CD14-positive monocyte (primary cell): Measurements from ENCODE around the gene POU3F1. TPM values are rescaled to one million over a fixed set of nuclear protein-coding genes. Genes with fewer than 3 reads are reported as not detected.
A peak's percentile ranks its signal among the peaks of the same experiment; 100 is the strongest.

Source experiments
- DNase-seq, 3 donors: peaks; one replicate each; pipeline ENCODE4 v3.0.0-alpha.2; 2011 to 2022
- H2AFZ ChIP-seq: 2 replicates; pipeline ENCODE4 v1.6.0; 2012; ENCODE audit warnings: mild to moderate bottlenecking, low read depth, low read length, inconsistent platforms; ENCODE audit not compliant: insufficient read depth, poor library complexity, severe bottlenecking
- H3K27ac ChIP-seq, 2 donors: 1 replicate in 1 of 2; 2 replicates in 1 of 2; pipeline ENCODE4 v1.5.1; 2012 to 2013; ENCODE audit warnings: low read length in 2 of 2, control low read depth in 1 of 2, inconsistent platforms in 1 of 2, low read depth in 1 of 2, mild to moderate bottlenecking in 1 of 2
- H3K27me3 ChIP-seq, 2 donors: one replicate each; pipeline versions ENCODE4 v1.6.0 to v1.6.1; 2011 to 2013; ENCODE audit warnings: low read length in 2 of 2; ENCODE audit not compliant: control insufficient read depth in 2 of 2, insufficient read depth in 2 of 2
- H3K36me3 ChIP-seq, 2 donors: replicated peaks in 1 of 2; 1 replicate in 1 of 2; 2 replicates in 1 of 2; pipeline versions ENCODE4 v1.5.1 to v1.6.1; 2012 to 2013; ENCODE audit warnings: low read length in 2 of 2, control low read depth in 1 of 2, inconsistent platforms in 1 of 2, mild to moderate bottlenecking in 1 of 2; ENCODE audit not compliant: insufficient read depth in 2 of 2, control insufficient read depth in 1 of 2
- H3K4me1 ChIP-seq, 2 donors: 1 replicate in 1 of 2; 2 replicates in 1 of 2; pipeline versions ENCODE4 v1.5.1 to v1.6.1; 2012 to 2013; ENCODE audit warnings: low read length in 2 of 2, control low read depth in 1 of 2, inconsistent platforms in 1 of 2, mild to moderate bottlenecking in 1 of 2, moderate library complexity in 1 of 2; ENCODE audit not compliant: insufficient read depth in 2 of 2, control insufficient read depth in 1 of 2
- H3K4me2 ChIP-seq: replicated peaks from 2 replicates; pipeline ENCODE3; 2012; ENCODE audit warnings: low read length, moderate library complexity, mild to moderate bottlenecking; ENCODE audit not compliant: poor library complexity, severe bottlenecking; ENCODE audit errors: extremely low read depth
- H3K4me3 ChIP-seq, 3 experiments: fragments of 200-600 bp in 1 of 3; sonication (generic) in 1 of 3; replicated peaks in 1 of 3; 1 replicate in 2 of 3; 2 replicates in 1 of 3; pipeline ENCODE4 v1.5.1; 2011 to 2013; ENCODE audit warnings: low read length in 3 of 3, mild to moderate bottlenecking in 3 of 3, control low read depth in 2 of 3, low read depth in 2 of 3, inconsistent platforms in 1 of 3, moderate library complexity in 1 of 3
- H3K79me2 ChIP-seq: 2 replicates; pipeline ENCODE4 v1.6.0; 2012; ENCODE audit warnings: mild to moderate bottlenecking, control low read depth, inconsistent platforms, low read length, moderate library complexity; ENCODE audit not compliant: insufficient read depth
- H3K9ac ChIP-seq: 2 replicates; pipeline ENCODE4 v1.6.0; 2017; ENCODE audit warnings: low read length, mild to moderate bottlenecking; ENCODE audit not compliant: insufficient read depth, poor library complexity, severe bottlenecking
- H3K9me3 ChIP-seq, 2 donors: replicated peaks in 1 of 2; 1 replicate in 1 of 2; 2 replicates in 1 of 2; pipeline versions ENCODE4 v1.5.1 to v1.6.1; 2012 to 2013; ENCODE audit warnings: low read length in 2 of 2, control low read depth in 1 of 2; ENCODE audit not compliant: control insufficient read depth in 1 of 2, insufficient read depth in 1 of 2
- H4K20me1 ChIP-seq: 2 replicates; pipeline ENCODE4 v1.6.0; 2012; ENCODE audit warnings: mild to moderate bottlenecking, low read length, control low read depth, moderate library complexity; ENCODE audit not compliant: insufficient read depth
- H3K27ac Mint-ChIP-seq, 7 donors: one replicate each; pipeline ENCODE4 v1.8.0; 2020; ENCODE audit warnings: mild to moderate bottlenecking in 7 of 7, mixed read lengths in 7 of 7, moderate library complexity in 6 of 7, inconsistent platforms in 2 of 7
- H3K27me3 Mint-ChIP-seq, 3 donors: one replicate each; pipeline ENCODE4 v1.8.0; 2021 to 2022; ENCODE audit warnings: low read depth in 3 of 3, mild to moderate bottlenecking in 3 of 3, mixed read lengths in 3 of 3, moderate library complexity in 3 of 3, inconsistent platforms in 1 of 3
- H3K36me3 Mint-ChIP-seq, 2 donors: one replicate each; pipeline ENCODE4 v1.8.0; 2020; ENCODE audit warnings: mixed read lengths in 2 of 2, inconsistent platforms in 1 of 2, mild to moderate bottlenecking in 1 of 2
- H3K4me1 Mint-ChIP-seq: one replicate; pipeline ENCODE4 v1.8.0; 2020; ENCODE audit warnings: mild to moderate bottlenecking, mixed read lengths
- H3K4me3 Mint-ChIP-seq, 2 donors: one replicate each; pipeline ENCODE4 v1.8.0; 2020; ENCODE audit warnings: mild to moderate bottlenecking in 2 of 2, mixed read lengths in 2 of 2, moderate library complexity in 1 of 2
- H3K9me3 Mint-ChIP-seq, 7 donors: one replicate each; pipeline ENCODE4 v1.8.0; 2020 to 2022; ENCODE audit warnings: mixed read lengths in 7 of 7, mild to moderate bottlenecking in 6 of 7, moderate library complexity in 6 of 7, inconsistent platforms in 2 of 7
- WGBS: methylation state at CpG from one replicate; pipeline ENCODE4 v1.1.5; 2013; ENCODE audit warnings: missing lambda C conversion rate; ENCODE audit not compliant: insufficient coverage; 5-methylcytosine and 5-hydroxymethylcytosine counted together
- intact Hi-C, 2 donors: fragments of 100-400 bp; cut with micrococcal nuclease; formaldehyde crosslinking; loops; one replicate each; pipeline versions ENCODE4 v1.15.0 to v1.15.1; 2023
- polyA minus RNA-seq: library from RNA; depleted of rRNA, polyadenylated mRNA; stranded (reverse); fragments of >200 nt; gene quantifications from 2 replicates; pipeline ENCODE4 v1.2.3, GENCODE V29; 2012
- polyA plus RNA-seq, 3 donors: library from polyadenylated mRNA; depleted of rRNA in 1 of 3; unstranded in 2 of 3; stranded (reverse) in 1 of 3; fragments of 300-500 nt in 2 of 3; fragments of >200 nt in 1 of 3; fragmentation: Illumina TruSeq in 2 of 3; gene quantifications; 1 replicate in 2 of 3; 2 replicates in 1 of 3; pipeline ENCODE4 v1.2.3, GENCODE V29; 2012 to 2021
- total RNA-seq, 12 experiments: library from RNA in 1 of 12; stranded (reverse) in 1 of 12; fragments of 120-200 nt in 1 of 12; gene quantifications; one replicate each; pipeline ENCODE4 v1.2.4 and lab custom pipeline; 2013 to 2026; ENCODE audit warnings: mixed read lengths in 6 of 12, inconsistent platforms in 1 of 12
- TF ChIP-seq, protein P1 (sequence below): fragments of 200-600 bp; IDR thresholded peaks from one replicate; pipeline ENCODE4 v1.8.0; 2022; ENCODE audit warnings: antibody characterized with exemption, mild to moderate bottlenecking

Gene POU3F1
- total RNA-seq (2013) = not detected
- polyA plus RNA-seq (not detected), polyA minus RNA-seq (not detected in 2 replicates), total RNA-seq (lab: John Stamatoyannopoulos, UW) (0.25 to 3.3 (median 1.1) reads per million in 11 experiments)

DNA sequence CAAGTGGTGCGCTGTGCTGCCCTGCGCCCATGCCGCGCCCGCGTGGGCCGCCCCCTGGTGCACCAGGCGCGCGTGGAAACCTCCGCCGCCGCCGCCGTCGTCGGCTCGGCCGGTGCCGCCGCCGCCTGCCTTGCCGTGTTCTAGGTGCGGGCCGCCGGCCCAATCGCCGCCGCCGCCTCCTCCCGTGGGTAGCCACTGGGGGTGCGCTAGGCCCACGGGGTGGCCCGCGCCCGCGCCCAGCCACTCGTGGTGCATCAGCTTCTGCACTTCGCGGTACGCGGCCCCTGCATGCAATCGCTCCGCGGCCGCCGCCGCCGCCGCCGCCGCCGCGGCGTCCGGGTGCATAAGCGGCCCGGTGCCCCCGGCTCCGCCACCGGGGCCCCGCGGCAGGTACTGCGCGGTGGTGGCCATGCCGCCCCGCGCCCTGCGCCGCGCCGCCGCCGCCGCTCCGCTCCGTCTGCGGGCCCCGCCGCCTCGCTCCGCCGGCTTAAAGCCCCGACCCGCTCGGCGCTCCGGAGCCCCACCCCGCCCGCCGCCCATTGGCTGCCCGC, at the start of gene POU3F1:
Gene POU3F1 (minus strand): TSS at position 461 of the 551 bp plus-strand sequence. CDS start 50 bp downstream, at position 411.
- peak within 1 kb of the TSS; percentile 72 to 89 for H3K4me3 Mint-ChIP-seq
- DNase-seq = peak in 2 of 3 donors; percentile 26 to 27

DNA sequence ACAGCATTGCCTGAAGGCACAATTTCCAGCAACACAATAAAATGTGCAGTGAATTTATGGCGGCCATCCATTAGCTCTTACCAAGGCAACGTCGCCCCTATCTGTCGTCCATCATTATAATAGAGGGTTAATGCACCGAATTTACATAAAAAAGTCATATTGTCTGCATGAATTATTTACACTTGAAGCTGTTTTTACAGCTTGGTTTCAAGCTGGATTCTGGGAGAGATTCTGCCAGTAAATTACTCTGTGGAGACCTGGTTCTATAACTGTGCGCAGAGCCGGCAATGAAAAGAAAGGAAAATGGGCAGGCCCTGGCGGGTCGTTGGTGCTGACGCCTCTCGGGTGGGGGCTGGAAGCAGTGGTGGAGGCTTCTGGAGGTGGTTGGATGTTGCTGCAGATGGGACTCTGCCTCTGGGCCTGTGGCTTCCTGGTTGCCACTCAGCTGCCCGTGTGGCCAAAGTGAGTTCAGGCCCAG, 48.9 kb upstream of the POU3F1 start:
- WGBS = 94% methylated on average over 6 of the region's 12 CpGs
- Mint-ChIP-seq H3K36me3 (no peaks in the 10 kb centered on the region), H3K4me3 (no peak overlapping the region), H3K9me3 (no peaks in the 10 kb centered on the region), H3K27ac (no peak overlapping the region), H3K4me1 (peaks cover 3% of the 10 kb centered on the region), H3K27me3 (peaks cover 12 to 22% (median 16%) of the 10 kb centered on the region in 3 donors)
- H3K9ac ChIP-seq = no peak overlapping the region
- no peaks in the 10 kb centered on the region for H3K36me3 ChIP-seq
- H2AFZ ChIP-seq = no peak overlapping the region
- no peaks in the 10 kb centered on the region for H3K4me1 ChIP-seq
- H3K4me3 ChIP-seq = no peak overlapping the region
- no peak overlapping the region for H3K4me2 ChIP-seq
- no peaks in the 10 kb centered on the region for H3K9me3 ChIP-seq
- H4K20me1 ChIP-seq = no peaks in the 10 kb centered on the region
- no peaks in the 10 kb centered on the region for H3K79me2 ChIP-seq
- intact Hi-C loops = no loop called here
- TF ChIP-seq, protein P1, sequence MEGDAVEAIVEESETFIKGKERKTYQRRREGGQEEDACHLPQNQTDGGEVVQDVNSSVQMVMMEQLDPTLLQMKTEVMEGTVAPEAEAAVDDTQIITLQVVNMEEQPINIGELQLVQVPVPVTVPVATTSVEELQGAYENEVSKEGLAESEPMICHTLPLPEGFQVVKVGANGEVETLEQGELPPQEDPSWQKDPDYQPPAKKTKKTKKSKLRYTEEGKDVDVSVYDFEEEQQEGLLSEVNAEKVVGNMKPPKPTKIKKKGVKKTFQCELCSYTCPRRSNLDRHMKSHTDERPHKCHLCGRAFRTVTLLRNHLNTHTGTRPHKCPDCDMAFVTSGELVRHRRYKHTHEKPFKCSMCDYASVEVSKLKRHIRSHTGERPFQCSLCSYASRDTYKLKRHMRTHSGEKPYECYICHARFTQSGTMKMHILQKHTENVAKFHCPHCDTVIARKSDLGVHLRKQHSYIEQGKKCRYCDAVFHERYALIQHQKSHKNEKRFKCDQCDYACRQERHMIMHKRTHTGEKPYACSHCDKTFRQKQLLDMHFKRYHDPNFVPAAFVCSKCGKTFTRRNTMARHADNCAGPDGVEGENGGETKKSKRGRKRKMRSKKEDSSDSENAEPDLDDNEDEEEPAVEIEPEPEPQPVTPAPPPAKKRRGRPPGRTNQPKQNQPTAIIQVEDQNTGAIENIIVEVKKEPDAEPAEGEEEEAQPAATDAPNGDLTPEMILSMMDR = no peak
- H3K27ac ChIP-seq = no peak overlapping the region
- H3K27me3 ChIP-seq = peaks cover 5 to 17% of the 10 kb centered on the region in 2 donors
- no peak for DNase-seq

More for the DNA sequence above, at the start of gene POU3F1:
- under 1% methylated on average over 89 of the region's 92 CpGs for WGBS
- Histone ChIP-seq H3K4me2 (peak within 1 kb of the TSS; percentile 83), H4K20me1 (no peaks in the 10 kb centered on the region), H3K9ac (no peak within 1 kb of the TSS), H3K4me3 (peak within 1 kb of the TSS in 2 of 3 experiments; percentile 42 to 70), H3K79me2 (no peaks in the 10 kb centered on the region), H2AFZ (peak within 1 kb of the TSS; percentile 59), H3K4me1 (peaks cover 9 to 22% of the 10 kb centered on the region in 2 donors), H3K9me3 (no peaks in the 10 kb centered on the region), H3K27ac (no peak within 1 kb of the TSS), H3K36me3 (no peaks in the 10 kb centered on the region), H3K27me3 (peaks cover 43 to 76% of the 10 kb centered on the region in 2 donors)
- H3K9me3 Mint-ChIP-seq = peaks cover 0 to 21% (median 4%) of the 10 kb centered on the region in 7 donors
- no peak within 1 kb of the TSS for H3K27ac Mint-ChIP-seq
- peaks cover 0 to 3% of the 10 kb centered on the region in 2 donors for H3K36me3 Mint-ChIP-seq
- peaks cover 64 to 82% (median 65%) of the 10 kb centered on the region in 3 donors for H3K27me3 Mint-ChIP-seq
- intact Hi-C loops = loop anchor here in 1 of 2 donors (10.0 kb wide), 1 partner anchor 788 kb away; no protein-coding TSS in a partner anchor
- H3K4me1 Mint-ChIP-seq = peaks cover 12% of the 10 kb centered on the region
- TF ChIP-seq, protein P1 = no peak
